GM21723 (cell line): ENCODE measurements around the gene HYAL1.
"Not testable (repeated sequence)": the region's sequence is repeated elsewhere in the genome, so short reads cannot be mapped to it uniquely, and the experiment has no call there.

ENCODE experiments used
- ATAC-seq: cut with Tn5 transposase; IDR thresholded peaks from one replicate; pipeline ENCODE4 v1.9.1; 2021; ENCODE audit warnings: mild to moderate bottlenecking, moderate library complexity; ENCODE audit not compliant: unreplicated experiment

HYAL1 gene

DNA sequence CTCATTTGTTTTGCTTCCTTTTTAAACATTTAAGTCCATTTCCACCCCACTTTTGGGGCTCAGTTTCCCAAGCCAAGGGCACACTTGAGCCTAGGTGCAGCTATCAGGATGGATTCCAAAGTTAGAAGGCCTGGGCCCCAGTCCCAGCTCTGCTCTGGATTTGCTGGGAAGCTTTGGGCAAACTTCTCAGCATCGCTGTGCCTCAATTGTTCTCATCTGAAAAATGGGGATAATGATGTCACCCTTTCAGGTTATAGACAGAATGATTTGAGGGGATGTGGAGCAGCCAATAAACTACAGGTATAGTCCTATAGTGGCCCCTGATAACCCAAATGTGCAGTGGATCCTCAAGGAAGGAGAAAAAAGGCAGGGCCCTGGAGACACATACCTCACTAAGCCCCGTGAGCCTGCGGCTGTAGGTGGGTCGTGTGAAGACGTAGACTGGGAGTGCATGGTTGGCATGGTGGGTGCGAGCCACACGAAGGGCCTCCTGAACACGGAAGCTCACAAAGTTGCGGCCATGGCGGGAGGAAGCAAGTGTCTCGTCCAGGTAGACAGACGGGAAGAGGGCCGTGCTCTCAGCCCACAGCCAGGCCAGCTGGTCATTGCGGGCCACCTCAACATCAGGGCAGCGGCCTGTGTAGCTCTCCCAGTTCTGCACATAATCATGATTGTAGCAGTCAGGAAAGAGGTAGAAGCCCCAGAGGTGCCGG is 16.0 kb upstream of the HYAL1 start:
- no peak for ATAC-seq

GRCh38 chr3:50318615-50319014 is 15.2 kb upstream of the HYAL1 start:
- no peak for ATAC-seq

DNA sequence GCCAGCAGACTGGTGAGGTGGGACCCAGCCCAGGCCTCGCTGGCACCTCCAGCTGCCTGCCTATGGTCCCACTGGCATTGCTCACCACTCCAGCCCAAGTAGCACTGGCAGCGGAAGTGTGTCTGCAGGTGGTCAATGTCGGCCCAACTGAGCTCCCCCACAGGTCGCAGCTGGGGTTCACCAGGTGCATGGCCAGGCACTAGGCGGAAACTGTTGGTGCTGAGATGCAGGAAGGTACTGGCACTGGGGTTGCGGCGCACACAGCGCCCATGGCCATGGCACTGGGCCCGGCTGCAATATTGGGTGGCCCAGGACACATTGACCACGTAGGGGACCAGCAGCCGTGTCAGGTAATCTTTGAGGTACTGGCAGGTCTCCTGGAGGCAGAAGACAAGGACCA is 14.8 kb upstream of the HYAL1 start:
- no peak for ATAC-seq

DNA sequence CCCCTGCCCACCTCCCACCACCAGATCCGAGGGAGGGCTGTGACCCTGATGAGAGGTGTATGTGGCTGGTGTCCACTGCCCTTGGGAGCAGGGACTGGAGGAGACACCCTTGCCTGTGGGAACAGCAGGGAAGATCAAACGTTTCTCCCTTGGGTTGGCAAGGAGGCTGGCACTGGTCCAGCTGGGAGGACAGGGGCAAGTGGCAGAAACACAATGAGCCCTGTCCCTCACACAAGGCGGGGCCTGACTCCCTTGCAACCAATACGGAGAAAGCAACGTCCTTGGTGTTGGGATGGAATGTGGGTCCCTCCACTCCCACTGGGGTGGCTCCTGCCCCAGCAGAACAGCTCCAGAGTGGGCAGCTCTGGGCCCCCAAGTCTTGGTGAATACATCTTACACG is 13.9 kb upstream of the HYAL1 start:
- no peak for ATAC-seq

DNA sequence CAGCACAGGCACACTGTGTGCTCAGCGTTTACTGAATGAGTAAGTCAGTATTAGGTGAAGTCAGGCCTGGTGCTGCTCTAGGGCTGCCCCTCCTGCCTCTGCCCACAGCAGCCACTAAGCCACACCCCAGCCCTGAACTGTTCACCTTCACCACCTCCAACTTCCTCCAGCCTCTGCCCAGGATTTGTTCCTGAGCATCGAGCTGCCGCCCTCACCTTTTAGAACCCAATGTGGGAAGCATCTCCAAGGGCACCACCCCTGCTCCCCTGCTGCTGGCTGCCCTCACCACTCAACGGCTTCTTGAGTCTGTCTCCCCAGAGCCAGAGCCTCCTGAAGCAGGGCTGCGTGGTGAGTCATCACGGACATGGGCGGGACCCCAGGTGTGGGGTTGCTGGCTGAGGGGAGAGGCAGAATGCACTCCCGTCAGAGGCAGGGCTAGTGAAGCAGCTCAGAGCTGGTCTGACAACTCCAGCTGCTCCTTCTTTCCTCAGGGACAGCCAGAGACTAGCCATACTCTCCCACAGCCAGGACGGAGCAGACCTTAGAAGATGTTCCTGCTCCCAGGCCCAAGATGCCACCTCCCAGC is 13.4 kb upstream of the HYAL1 start:
- no peak for ATAC-seq

GRCh38 chr3:50314816-50315215 is 11.4 kb upstream of the HYAL1 start:
- ATAC-seq = no peak

DNA sequence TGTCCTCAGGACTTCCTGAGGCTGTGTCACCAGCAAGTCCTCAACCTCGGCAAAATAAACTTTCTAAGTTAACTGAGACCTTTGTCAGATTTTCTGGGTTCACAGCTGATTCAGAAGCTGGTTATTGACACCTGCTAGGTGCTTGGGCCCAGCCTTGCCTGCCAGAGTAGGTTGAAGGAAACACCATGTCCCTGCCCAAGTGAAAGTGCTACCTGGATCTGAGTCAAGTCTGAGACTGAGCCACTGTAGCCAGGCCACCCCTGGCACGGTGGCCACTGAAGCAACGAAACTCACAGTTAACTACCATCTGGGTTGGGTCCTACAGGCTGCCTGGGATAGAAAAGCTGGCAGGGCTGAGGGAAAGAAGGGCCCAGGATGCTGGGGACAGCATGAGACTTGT is 11.0 kb upstream of the HYAL1 start:
- no peak for ATAC-seq

- ATAC-seq = not testable (repeated sequence)
Measured at GRCh38 chr3:50312041-50312440, 8.7 kb upstream of the HYAL1 start.

GRCh38 chr3:50304601-50305000 is 1.2 kb upstream of the HYAL1 start:
- no peak for ATAC-seq

- no peak for ATAC-seq
Measured at GRCh38 chr3:50302095-50303012, 1.0 kb downstream of the HYAL1 start.

DNA sequence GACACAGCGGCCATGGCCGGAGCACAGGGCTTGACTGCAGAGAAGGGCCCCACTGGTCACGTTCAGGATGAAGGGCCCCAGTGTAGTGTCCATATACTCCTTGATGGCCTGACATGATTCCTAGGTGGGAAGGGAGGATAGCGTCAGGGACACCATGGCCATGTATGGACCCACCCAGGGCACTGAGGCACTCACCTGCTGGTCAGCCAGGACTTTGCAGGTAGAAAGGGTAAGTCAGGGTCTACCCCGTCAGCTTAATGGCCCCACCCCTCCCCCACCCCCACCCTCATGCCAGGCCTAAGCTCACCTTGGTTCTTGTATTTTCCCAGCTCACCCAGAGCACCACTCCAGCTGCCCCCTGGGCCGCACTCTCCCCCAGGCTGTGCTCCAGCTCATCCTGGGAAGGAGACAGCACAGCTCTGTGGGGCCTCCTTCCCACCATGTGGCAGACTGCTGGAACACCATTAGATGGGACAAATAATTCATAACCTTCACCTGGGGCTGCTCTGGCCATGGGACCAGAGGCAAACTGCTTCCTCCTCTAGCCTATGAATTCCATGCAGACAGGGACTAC is 2.6 kb downstream of the HYAL1 start:
- no peak for ATAC-seq

- ATAC-seq = no peak
Measured at GRCh38 chr3:50299929-50300680, 3.3 kb downstream of the HYAL1 start.

- no peak for ATAC-seq
Measured at GRCh38 chr3:50299638-50299928, 3.8 kb downstream of the HYAL1 start.

GRCh38 chr3:50298836-50299637 is 4.3 kb downstream of the HYAL1 start, which contains the start of the genes HYAL3 and NAA80:
Gene HYAL3, minus strand, starts transcription at chr3:50299405. Its CDS starts 3,803 bp downstream, at chr3:50295602.
Gene NAA80, minus strand, starts transcription at chr3:50299405. Its CDS starts 1,942 bp downstream, at chr3:50297463.
- ATAC-seq = peak; percentile 80

DNA sequence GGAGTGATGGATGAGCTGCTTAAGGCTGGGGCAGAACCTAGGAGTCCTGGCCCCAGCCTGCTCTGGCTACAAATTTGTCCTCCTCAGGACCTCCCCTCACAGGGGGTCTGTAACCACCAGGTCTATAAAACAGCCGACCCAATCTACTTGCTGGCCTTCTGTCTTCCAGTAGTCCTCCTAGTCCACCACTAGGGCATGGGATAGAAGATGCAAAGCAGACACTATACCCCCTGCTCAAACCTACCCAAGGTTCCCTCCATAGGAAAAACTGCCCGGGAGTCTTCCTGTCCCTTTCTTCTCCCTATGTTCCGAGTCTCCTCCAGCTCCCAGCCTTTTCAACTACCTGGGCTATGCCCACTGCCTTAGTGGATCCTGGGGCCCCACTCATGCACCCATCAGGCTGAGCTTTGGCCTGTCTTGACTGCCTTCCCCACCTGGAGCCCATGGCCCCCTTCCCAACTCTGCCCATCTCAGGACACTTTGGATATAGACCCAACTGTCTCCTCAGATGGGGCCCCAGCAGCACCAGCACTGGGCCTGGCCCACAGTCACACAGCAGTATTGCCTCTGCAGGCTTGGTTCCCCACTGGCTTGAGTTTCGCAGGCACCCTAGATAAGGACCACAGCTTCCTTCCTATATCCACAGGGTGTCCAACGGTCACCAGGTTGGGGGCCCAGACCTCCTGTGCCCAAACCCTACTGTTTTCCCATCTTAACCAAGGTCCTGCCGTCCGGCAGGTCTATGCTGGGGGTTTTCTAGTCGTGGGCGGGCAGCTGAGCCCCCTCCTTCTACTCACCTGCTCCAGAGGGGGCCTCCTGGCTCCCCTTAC is 5.3 kb downstream of the HYAL1 start:
- ATAC-seq = no peak

- no peak for ATAC-seq
Measured at GRCh38 chr3:50297384-50297775, 6.0 kb downstream of the HYAL1 start.

- ATAC-seq = no peak
Measured at GRCh38 chr3:50296721-50297383, 6.5 kb downstream of the HYAL1 start.
